Stimulated activated CD8-positive, alpha-beta memory T cell treated with anti-CD3 and anti-CD28 coated beads, Interleukin-7, amount 100 ng/mL, for 48 hours (primary cell): ENCODE data around the gene ANKRD50.

Source experiments
- DNase-seq, 2 donors: peaks; one replicate each; pipeline ENCODE4 v3.0.0-alpha.2; 2020; ENCODE audit warnings: low read depth in 1 of 2; ENCODE audit errors: extremely low read depth in 1 of 2

The ANKRD50 gene

GRCh38 chr4:124712372-124713184 lies at the start of gene ANKRD50:
Gene ANKRD50, minus strand, starts transcription at chr4:124712732. Its CDS starts 2,221 bp downstream, at chr4:124710511.
- DNase-seq: peak in 1 of 2 donors; percentile 25

- DNase-seq: no peak
Measured at GRCh38 chr4:124757126-124757525, 44.6 kb upstream of the ANKRD50 start.

GRCh38 chr4:124754681-124755080 lies 42.1 kb upstream of the ANKRD50 start:
- DNase-seq: no peak

- no peak for DNase-seq
Measured at GRCh38 chr4:124753941-124754581, 41.5 kb upstream of the ANKRD50 start.

GRCh38 chr4:124749421-124749820 lies 36.9 kb upstream of the ANKRD50 start:
- DNase-seq: no peak

GRCh38 chr4:124748965-124749364 lies 36.4 kb upstream of the ANKRD50 start:
- no peak for DNase-seq

- DNase-seq: no peak
Measured at GRCh38 chr4:124745985-124746801, 33.7 kb upstream of the ANKRD50 start.

- no peak for DNase-seq
Measured at GRCh38 chr4:124743711-124744110, 31.2 kb upstream of the ANKRD50 start.

- no peak for DNase-seq
Measured at GRCh38 chr4:124740501-124740900, 28.0 kb upstream of the ANKRD50 start.

GRCh38 chr4:124738994-124739393 lies 26.5 kb upstream of the ANKRD50 start:
- no peak for DNase-seq

GRCh38 chr4:124737619-124738018 lies 25.1 kb upstream of the ANKRD50 start:
- no peak for DNase-seq

GRCh38 chr4:124736526-124736925 lies 24.0 kb upstream of the ANKRD50 start:
- no peak for DNase-seq

- DNase-seq: no peak
Measured at GRCh38 chr4:124727331-124727890, 14.9 kb upstream of the ANKRD50 start.

GRCh38 chr4:124726269-124726668 lies 13.7 kb upstream of the ANKRD50 start:
- no peak for DNase-seq

GRCh38 chr4:124722071-124722470 lies 9.5 kb upstream of the ANKRD50 start:
- DNase-seq: no peak

- no peak for DNase-seq
Measured at GRCh38 chr4:124717101-124717500, 4.6 kb upstream of the ANKRD50 start.

GRCh38 chr4:124713185-124713592 lies 657 bp upstream of the ANKRD50 start:
- DNase-seq: no peak

- no peak for DNase-seq
Measured at GRCh38 chr4:124711471-124712371, 811 bp downstream of the ANKRD50 start.

GRCh38 chr4:124710911-124711310 lies 1.6 kb downstream of the ANKRD50 start:
- DNase-seq: no peak
